Measurements from ENCODE around the gene ZNF460.

GRCh38 chr19:57239982-57240310, 40.3 kb upstream of the ZNF460 start:
- TF ChIP-seq CTCF (IDR thresholded peaks at IDR 0.05; ENCODE audit: insufficient read depth, low read length, poor library complexity, severe bottlenecking) = no peak
- TF ChIP-seq EZH2phosphoT487 (conservative IDR thresholded peaks at IDR 0.05; ENCODE audit: low read length) = no peak
